ENCODE data around the gene FBLN5.

GRCh38 chr14:91898372-91898771, 49.1 kb downstream of the FBLN5 start:
- TF ChIP-seq CTCF (IDR thresholded peaks at IDR 0.05), result no peak
- TF ChIP-seq POLR2A (IDR thresholded peaks at IDR 0.05), result no peak
